ENCODE data around the gene NAV2. TPM values are rescaled to one million over a fixed set of nuclear protein-coding genes. Genes with fewer than 3 reads are reported as not detected.

Gene NAV2
- total and polyA plus RNA-seq, 2 experiments from 2014 or later: 26.0 to 45.0 TPM

- TF ChIP-seq, protein P1, sequence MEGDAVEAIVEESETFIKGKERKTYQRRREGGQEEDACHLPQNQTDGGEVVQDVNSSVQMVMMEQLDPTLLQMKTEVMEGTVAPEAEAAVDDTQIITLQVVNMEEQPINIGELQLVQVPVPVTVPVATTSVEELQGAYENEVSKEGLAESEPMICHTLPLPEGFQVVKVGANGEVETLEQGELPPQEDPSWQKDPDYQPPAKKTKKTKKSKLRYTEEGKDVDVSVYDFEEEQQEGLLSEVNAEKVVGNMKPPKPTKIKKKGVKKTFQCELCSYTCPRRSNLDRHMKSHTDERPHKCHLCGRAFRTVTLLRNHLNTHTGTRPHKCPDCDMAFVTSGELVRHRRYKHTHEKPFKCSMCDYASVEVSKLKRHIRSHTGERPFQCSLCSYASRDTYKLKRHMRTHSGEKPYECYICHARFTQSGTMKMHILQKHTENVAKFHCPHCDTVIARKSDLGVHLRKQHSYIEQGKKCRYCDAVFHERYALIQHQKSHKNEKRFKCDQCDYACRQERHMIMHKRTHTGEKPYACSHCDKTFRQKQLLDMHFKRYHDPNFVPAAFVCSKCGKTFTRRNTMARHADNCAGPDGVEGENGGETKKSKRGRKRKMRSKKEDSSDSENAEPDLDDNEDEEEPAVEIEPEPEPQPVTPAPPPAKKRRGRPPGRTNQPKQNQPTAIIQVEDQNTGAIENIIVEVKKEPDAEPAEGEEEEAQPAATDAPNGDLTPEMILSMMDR (conservative IDR thresholded peaks at IDR 0.05; ENCODE audit: low read depth in 2 of 2): no peak
- TF ChIP-seq EZH2 (IDR thresholded peaks at IDR 0.05; ENCODE audit: low read depth, unreplicated experiment) (no peak), JUNB (IDR thresholded peaks at IDR 0.05; ENCODE audit: unreplicated experiment) (no peak), ZNF331 (CRISPR knock-in tag; IDR thresholded peaks at IDR 0.05; ENCODE audit: low read depth) (no peak), ZNF114 (CRISPR knock-in tag; IDR thresholded peaks at IDR 0.05) (no peak), CREB1 (CRISPR knock-in tag; IDR thresholded peaks at IDR 0.05; ENCODE audit: low read depth) (no peak), NANOG (IDR thresholded peaks at IDR 0.05; ENCODE audit: borderline replicate concordance) (no peak), POLR2AphosphoS5 (IDR thresholded peaks at IDR 0.05; ENCODE audit: low read depth) (no peak)
These were observed 325.8 kb downstream of the NAV2 start (continued) for GRCh38 chr11:20038412-20038811.

- Mint-ChIP-seq H3K27me3 (ENCODE audit: insufficient read depth, low read depth, poor library complexity) (peaks cover 9% of the 10 kb centered on the region), H3K36me3 (ENCODE audit: low read depth) (peaks cover 60% of the 10 kb centered on the region), H3K27ac (no peak overlapping the region), H3K9me3 (no peaks in the 10 kb centered on the region), H3K4me3 (no peak overlapping the region), H3K4me1 (peaks cover 72% of the 10 kb centered on the region)
- Histone ChIP-seq H3F3A (replicated peaks; ENCODE audit: low read depth) (no peaks in the 10 kb centered on the region), H3K36me3 (ENCODE audit: insufficient read depth) (0 out of 2 replicates have a peak, but pooled peaks cover 6% of the 10 kb centered on the region), H3K4me1 (ENCODE audit: insufficient read depth) (peaks cover 33% of the 10 kb centered on the region), H3K27me3 (ENCODE audit: insufficient read depth) (no peaks in the 10 kb centered on the region), H4K20me1 (replicated peaks; ENCODE audit: insufficient read depth) (no peaks in the 10 kb centered on the region; the same call in 1 of the 2 replicates), H3K27ac (ENCODE audit: low read depth) (no peak overlapping the region), H2AFZ (no peak overlapping the region), H3K4me2 (no peak overlapping the region), H3K4me3 (no peak overlapping the region), H3K9me2 (ENCODE audit: insufficient read depth) (no peaks in the 10 kb centered on the region), H3K79me2 (replicated peaks; ENCODE audit: insufficient read depth) (peaks cover 9% of the 10 kb centered on the region; the same call in 1 of the 2 replicates)
- ATAC-seq (no peak), DNase-seq (ENCODE audit: low spot score) (no peak)
- TF ChIP-seq CREB1 (CRISPR knock-in tag; IDR thresholded peaks at IDR 0.05; ENCODE audit: low read depth) (no peak), ETS1 (IDR thresholded peaks at IDR 0.05) (no peak), STAT1 (IDR thresholded peaks at IDR 0.05; ENCODE audit: unreplicated experiment) (no peak), ZNF331 (CRISPR knock-in tag; IDR thresholded peaks at IDR 0.05; ENCODE audit: low read depth) (no peak), EZH2 (IDR thresholded peaks at IDR 0.05; ENCODE audit: low read depth, unreplicated experiment) (no peak), ZNF462 (CRISPR knock-in tag; IDR thresholded peaks at IDR 0.05) (no peak), JUNB (IDR thresholded peaks at IDR 0.05; ENCODE audit: unreplicated experiment) (no peak), EZH2phosphoT487 (IDR thresholded peaks at IDR 0.05; ENCODE audit: unreplicated experiment) (no peak), ZNF114 (CRISPR knock-in tag; IDR thresholded peaks at IDR 0.05) (no peak), POLR2AphosphoS5 (IDR thresholded peaks at IDR 0.05; ENCODE audit: low read depth) (no peak), NANOG (IDR thresholded peaks at IDR 0.05; ENCODE audit: borderline replicate concordance) (no peak)
- TF ChIP-seq, protein P1 (conservative IDR thresholded peaks at IDR 0.05; ENCODE audit: low read depth in 2 of 2): no peak
These were observed 326.3 kb downstream of the NAV2 start for GRCh38 chr11:20038972-20039371.

Measured in GM23338 (cell line).